A549 (cell line): ENCODE data around the gene FMOD. TPM values are rescaled to one million over a fixed set of nuclear protein-coding genes. Genes with fewer than 3 reads are reported as not detected.

ENCODE experiments used
- ATAC-seq, 2 experiments: fragments of 200-7000 bp in 1 of 2; fragments of >200 bp in 1 of 2; cut with Nextera tagmentation in 1 of 2; cut with Tn5 transposase in 1 of 2; 3 replicates each; pipeline versions ENCODE4 v1.8.0 to v1.9.1; 2018 to 2020; ENCODE audit warnings: mild to moderate bottlenecking in 1 of 2, moderate library complexity in 1 of 2
- CTCF ChIA-PET: fragments of 300-600 bp; sonication (Branson Sonifier 250); formaldehyde crosslinking; extraction: SDS; loops from one replicate; lab custom pipeline; 2021; ENCODE audit warnings: antibody characterized with exemption, inconsistent platforms; lab: Yijun Ruan, JAX
- POLR2A ChIA-PET: fragments of 350-600 bp; formaldehyde crosslinking; extraction: SDS; loops from one replicate; lab custom pipeline; 2021; ENCODE audit warnings: antibody characterized with exemption, inconsistent platforms; lab: Yijun Ruan, JAX
- DNase-seq, 2 experiments: peaks; one replicate each; pipeline versions ENCODE4 v3.0.0 to v3.0.0-alpha.2; 2011 to 2016; ENCODE audit warnings: low read depth in 1 of 2, low spot score in 1 of 2
- FAIRE-seq: peaks from 2 replicates; lab custom pipeline; 2011; peaks lifted over from hg19 to GRCh38; lab: Jason Lieb, UNC
- H3K27ac ChIP-seq, 2 experiments: fragments of >200 bp; sonication (Bioruptor Twin); formaldehyde crosslinking; 3 replicates each; pipeline ENCODE4 v1.5.1; 2016 to 2017
- H3K4me1 ChIP-seq: fragments of >200 bp; sonication (Bioruptor Twin); formaldehyde crosslinking; 3 replicates; pipeline ENCODE4 v1.6.1; 2016
- H3K4me2 ChIP-seq: fragments of >200 bp; sonication (Bioruptor Twin); formaldehyde crosslinking; 3 replicates; pipeline ENCODE4 v1.6.1; 2016
- H3K4me3 ChIP-seq: fragments of >200 bp; sonication (Bioruptor Twin); formaldehyde crosslinking; 3 replicates; pipeline ENCODE4 v1.5.1; 2016
- H3K9me3 ChIP-seq: fragments of >200 bp; sonication (Bioruptor Twin); formaldehyde crosslinking; 3 replicates; pipeline ENCODE4 v1.6.1; 2016
- BCL3 ChIP-seq: fragments of >200 bp; sonication (Bioruptor Twin); formaldehyde crosslinking; IDR thresholded peaks from 3 replicates; pipeline ENCODE4 v1.6.1; 2016
- CBX8 ChIP-seq: fragments of 200-600 bp; sonication (generic); IDR thresholded peaks from 2 replicates; pipeline ENCODE4 v1.6.1; 2016
- CEBPB ChIP-seq, 2 experiments: fragments of >200 bp in 1 of 2; sonication (Bioruptor Twin) in 1 of 2; formaldehyde crosslinking in 1 of 2; IDR thresholded peaks; 2 replicates each; pipeline ENCODE4 v1.6.1; 2012 to 2016
- CHD2 ChIP-seq: fragments of 150-350 bp; IDR thresholded peaks from 2 replicates; pipeline ENCODE4 v1.6.1; 2014; ENCODE audit warnings: low read length; ENCODE audit not compliant: partially characterized antibody
- EP300 ChIP-seq, 2 experiments: fragments of >200 bp; sonication (Bioruptor Twin); formaldehyde crosslinking; IDR thresholded peaks; 2 replicates in 1 of 2; 3 replicates in 1 of 2; pipeline ENCODE4 v1.6.1; 2016 to 2017
- ESRRA ChIP-seq: fragments of 150-350 bp; IDR thresholded peaks from 2 replicates; pipeline ENCODE4 v1.6.1; 2014; ENCODE audit warnings: mild to moderate bottlenecking, low read length, borderline replicate concordance
- FOSL2 ChIP-seq, 2 experiments: fragments of 450-650 bp in 1 of 2; fragments of >200 bp in 1 of 2; sonication (Bioruptor Twin) in 1 of 2; formaldehyde crosslinking; IDR thresholded peaks; 2 replicates each; pipeline versions ENCODE4 v1.5.0 to v1.6.1; 2016 to 2020; ENCODE audit warnings: mild to moderate bottlenecking in 1 of 2, moderate library complexity in 1 of 2
- FOXS1 ChIP-seq: fragments of 250-450 bp; sonication (Bioruptor Pico); IDR thresholded peaks from 2 replicates; pipeline ENCODE4 v1.5.0; 2020; ENCODE audit warnings: mild to moderate bottlenecking, moderate library complexity
- GATA3 ChIP-seq: IDR thresholded peaks from 2 replicates; pipeline ENCODE4 v1.6.1; 2012; ENCODE audit warnings: borderline replicate concordance
- HEYL ChIP-seq: fragments of 250-450 bp; sonication (Bioruptor Pico); IDR thresholded peaks from 2 replicates; pipeline ENCODE4 v1.8.0; 2021; ENCODE audit warnings: mild to moderate bottlenecking, moderate library complexity
- HOXB13 ChIP-seq: fragments of 250-450 bp; sonication (Bioruptor Pico); IDR thresholded peaks from 2 replicates; pipeline ENCODE4 v1.5.0; 2020; ENCODE audit warnings: low read depth, mild to moderate bottlenecking, moderate library complexity
- JUN ChIP-seq, 2 experiments: fragments of >200 bp; sonication (Bioruptor Twin); formaldehyde crosslinking; IDR thresholded peaks; 2 replicates in 1 of 2; 3 replicates in 1 of 2; pipeline ENCODE4 v1.6.1; 2016 to 2017
- MAFK ChIP-seq: fragments of 450-650 bp; IDR thresholded peaks from 2 replicates; pipeline ENCODE4 v1.6.1; 2014; ENCODE audit not compliant: partially characterized antibody
- NFE2L2 ChIP-seq: fragments of 150-350 bp; conservative IDR thresholded peaks from 2 replicates; pipeline ENCODE4 v1.6.1; 2014; ENCODE audit warnings: low read length
- NR3C1 ChIP-seq: fragments of >200 bp; sonication (Bioruptor Twin); formaldehyde crosslinking; IDR thresholded peaks from 3 replicates; pipeline ENCODE4 v1.6.1; 2017
- POLR2A ChIP-seq: IDR thresholded peaks from 2 replicates; pipeline ENCODE4 v1.6.1; 2012; ENCODE audit warnings: mild to moderate bottlenecking, low read length
- RAD21 ChIP-seq, 2 experiments: fragments of >200 bp in 1 of 2; sonication (Bioruptor Twin) in 1 of 2; formaldehyde crosslinking in 1 of 2; IDR thresholded peaks in 1 of 2; conservative IDR thresholded peaks in 1 of 2; 2 replicates in 1 of 2; 3 replicates in 1 of 2; pipeline ENCODE4 v1.6.1; 2012 to 2018; ENCODE audit warnings: inconsistent platforms in 1 of 2
- RCOR1 ChIP-seq: fragments of 150-350 bp; IDR thresholded peaks from 2 replicates; pipeline ENCODE4 v1.6.1; 2014; ENCODE audit warnings: antibody characterized with exemption, low read length, low read depth
- RFX5 ChIP-seq: fragments of 450-650 bp; IDR thresholded peaks from 2 replicates; pipeline ENCODE4 v1.7.1; 2014; ENCODE audit warnings: antibody characterized with exemption, mild to moderate bottlenecking, moderate library complexity
- SMC3 ChIP-seq: fragments of >200 bp; sonication (Bioruptor Twin); formaldehyde crosslinking; IDR thresholded peaks from 3 replicates; pipeline ENCODE4 v1.6.1; 2018; ENCODE audit warnings: inconsistent platforms
- ZNF302 ChIP-seq: fragments of 250-450 bp; sonication (Bioruptor Pico); IDR thresholded peaks from 2 replicates; pipeline ENCODE4 v1.9.0; 2021; ENCODE audit warnings: inconsistent platforms, mild to moderate bottlenecking, moderate library complexity
- ZSCAN20 ChIP-seq: fragments of 250-450 bp; sonication (Bioruptor Pico); IDR thresholded peaks from 2 replicates; pipeline ENCODE4 v1.8.0; 2022; ENCODE audit warnings: mild to moderate bottlenecking, moderate library complexity
- WGBS: methylation state at CpG from one replicate; pipeline ENCODE4 v1.1.6; 2017; ENCODE audit errors: missing lambda C conversion rate; 5-methylcytosine and 5-hydroxymethylcytosine counted together
- polyA plus RNA-seq, 4 experiments: library from polyadenylated mRNA; depleted of rRNA in 3 of 4; stranded (reverse); fragments of >200 nt; fragmentation: RNase III in 1 of 4; extraction: RNeasy Plus Mini Kit Qiagen cat#74134 plus additional on column Dnase treatment in 1 of 4; gene quantifications; 2 replicates in 3 of 4; 3 replicates in 1 of 4; pipeline ENCODE4 v1.2.3, GENCODE V29; 2011 to 2017
- TF ChIP-seq, protein P1 (sequence below): fragments of 250-450 bp; sonication (Bioruptor Pico); IDR thresholded peaks from 2 replicates; pipeline ENCODE4 v1.5.0; 2020; ENCODE audit warnings: low read depth, mild to moderate bottlenecking, moderate library complexity
- TF ChIP-seq, protein P2 (sequence below): fragments of >200 bp; sonication (Bioruptor Twin); formaldehyde crosslinking; IDR thresholded peaks from 2 replicates; pipeline ENCODE4 v1.6.1; 2016

The FMOD gene
- polyA plus RNA-seq, 2 of the 4 experiments (the other 2 are of a cell fraction), result 0.03 TPM; not detected in 1

GRCh38 chr1:203366476-203366875 lies 15.6 kb upstream of the FMOD start:
- DNase-seq, result no peak
- CTCF ChIA-PET, result interaction anchor here (0.8 kb wide), 1 partner anchor 24 kb away, joined by 5 read pairs; no protein-coding TSS in a partner anchor
- FAIRE-seq, result no peak
- TF ChIP-seq RFX5, result no peak
- no peak for TF ChIP-seq HOXB13 (CRISPR knock-in tag)
- no peak for TF ChIP-seq RAD21 (conservative IDR thresholded peaks at IDR 0.05 in 1 of 2, IDR thresholded peaks at IDR 0.05 in 1 of 2)
- TF ChIP-seq POLR2A, result no peak
- no peak for TF ChIP-seq ZNF302 (CRISPR knock-in tag)
- TF ChIP-seq JUN (IDR thresholded peaks at IDR 0.05), result no peak
- TF ChIP-seq, protein P1, sequence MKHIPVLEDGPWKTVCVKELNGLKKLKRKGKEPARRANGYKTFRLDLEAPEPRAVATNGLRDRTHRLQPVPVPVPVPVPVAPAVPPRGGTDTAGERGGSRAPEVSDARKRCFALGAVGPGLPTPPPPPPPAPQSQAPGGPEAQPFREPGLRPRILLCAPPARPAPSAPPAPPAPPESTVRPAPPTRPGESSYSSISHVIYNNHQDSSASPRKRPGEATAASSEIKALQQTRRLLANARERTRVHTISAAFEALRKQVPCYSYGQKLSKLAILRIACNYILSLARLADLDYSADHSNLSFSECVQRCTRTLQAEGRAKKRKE, result no peak
- no peak for TF ChIP-seq NFE2L2
- TF ChIP-seq BCL3, result no peak
- no peak for TF ChIP-seq HEYL (CRISPR knock-in tag)
- no peak for TF ChIP-seq CEBPB (IDR thresholded peaks at IDR 0.05)
- no peak for TF ChIP-seq FOXS1 (CRISPR knock-in tag)
- no peak for TF ChIP-seq GATA3
- TF ChIP-seq SMC3, result no peak
- TF ChIP-seq, protein P2, sequence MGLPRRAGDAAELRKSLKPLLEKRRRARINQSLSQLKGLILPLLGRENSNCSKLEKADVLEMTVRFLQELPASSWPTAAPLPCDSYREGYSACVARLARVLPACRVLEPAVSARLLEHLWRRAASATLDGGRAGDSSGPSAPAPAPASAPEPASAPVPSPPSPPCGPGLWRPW, result no peak
- TF ChIP-seq MAFK, result no peak
- TF ChIP-seq EP300 (IDR thresholded peaks at IDR 0.05), result no peak
- no peak for TF ChIP-seq CHD2
- TF ChIP-seq ESRRA, result no peak
- no peak for TF ChIP-seq RCOR1
- 43% methylated on average over 3 of the region's 3 CpGs for WGBS
- no peak overlapping the region for H3K27ac ChIP-seq
- no peak for ATAC-seq
- no peaks in the 10 kb centered on the region for H3K9me3 ChIP-seq
- H3K4me2 ChIP-seq, result no peak overlapping the region
- POLR2A ChIA-PET, result no interaction called here
- no peak overlapping the region for H3K4me3 ChIP-seq
- no peaks in the 10 kb centered on the region for H3K4me1 ChIP-seq

GRCh38 chr1:203364806-203365205 lies 13.9 kb upstream of the FMOD start:
- TF ChIP-seq NR3C1 (no peak), FOXS1 (CRISPR knock-in tag) (no peak), ZSCAN20 (CRISPR knock-in tag) (no peak), FOSL2 (IDR thresholded peaks at IDR 0.05) (no peak), FOSL2 (CRISPR knock-in tag; IDR thresholded peaks at IDR 0.05) (no peak), EP300 (IDR thresholded peaks at IDR 0.05) (no peak), CBX8 (no peak), POLR2A (no peak)
- no peak overlapping the region for H3K4me3 ChIP-seq
- H3K9me3 ChIP-seq, result no peaks in the 10 kb centered on the region
- DNase-seq, result no peak
- H3K27ac ChIP-seq, result no peak overlapping the region
- ChIA-PET CTCF (interaction anchor here (0.7 to 1.1 kb wide), 3 partner anchors 11 to 26 kb away, joined by 3 to 4 read pairs (median 3); no protein-coding TSS in a partner anchor), POLR2A (no interaction called here)
- 67% methylated on average over 3 of the region's 4 CpGs for WGBS
- no peaks in the 10 kb centered on the region for H3K4me1 ChIP-seq
- FAIRE-seq, result no peak
- no peak for ATAC-seq
- H3K4me2 ChIP-seq, result no peak overlapping the region
